HG02678 (cell line): Measurements from ENCODE around the gene ATG4D.
"Not testable (repeated sequence)": the region's sequence is repeated elsewhere in the genome, so short reads cannot be mapped to it uniquely, and the experiment has no call there.

Experiments used
- ATAC-seq: cut with Tn5 transposase; IDR thresholded peaks from one replicate; pipeline ENCODE4 v1.9.1; 2021; ENCODE audit warnings: mild to moderate bottlenecking, moderate library complexity; ENCODE audit not compliant: unreplicated experiment

ATG4D gene

GRCh38 chr19:10573793-10574192, 30.1 kb downstream of the ATG4D start:
- ATAC-seq, result not testable (repeated sequence)

- no peak for ATAC-seq
Measured at GRCh38 chr19:10574462-10574861, 30.8 kb downstream of the ATG4D start.

- ATAC-seq, result no peak
Measured at GRCh38 chr19:10575011-10575716, 31.5 kb downstream of the ATG4D start.

- no peak for ATAC-seq
Measured at GRCh38 chr19:10577951-10578350, 34.2 kb downstream of the ATG4D start.

- no peak for ATAC-seq
Measured at GRCh38 chr19:10580979-10581631, 37.4 kb downstream of the ATG4D start.

GRCh38 chr19:10582091-10582490, 38.4 kb downstream of the ATG4D start:
- no peak for ATAC-seq

- ATAC-seq, result no peak
Measured at GRCh38 chr19:10583036-10583776, 39.5 kb downstream of the ATG4D start.

- no peak for ATAC-seq
Measured at GRCh38 chr19:10586396-10586795, 42.7 kb downstream of the ATG4D start.

- no peak for ATAC-seq
Measured at GRCh38 chr19:10587022-10587838, 43.5 kb downstream of the ATG4D start, which contains the start of gene AP1M2. Gene AP1M2, minus strand, starts transcription at chr19:10587312. Its CDS starts 81 bp downstream, at chr19:10587231.

GRCh38 chr19:10587839-10588150, 44.1 kb downstream of the ATG4D start:
- ATAC-seq, result no peak

- no peak for ATAC-seq
Measured at GRCh38 chr19:10593148-10593547, 49.4 kb downstream of the ATG4D start.

- ATAC-seq, result peak; percentile 63
Measured at GRCh38 chr19:10593820-10594637, 50.3 kb downstream of the ATG4D start.

GRCh38 chr19:10600149-10600548, 56.4 kb downstream of the ATG4D start:
- ATAC-seq, result no peak

GRCh38 chr19:10601999-10602329, 58.3 kb downstream of the ATG4D start:
- no peak for ATAC-seq

GRCh38 chr19:10602330-10603083, 58.8 kb downstream of the ATG4D start:
- ATAC-seq, result peak; percentile 73
